Subcutaneous abdominal adipose tissue (tissue), 5 donors: ENCODE measurements around the gene MRGPRG.

Source experiments
- H3K27ac ChIP-seq: one replicate; pipeline ENCODE4 v1.7.0; 2013; ENCODE audit warnings: low read depth, mild to moderate bottlenecking, inconsistent platforms, low read length, moderate library complexity
- H3K27me3 ChIP-seq, 5 donors: one replicate each; pipeline ENCODE4 v1.7.0; 2013; ENCODE audit warnings: low read length in 5 of 5, inconsistent platforms in 1 of 5; ENCODE audit not compliant: control insufficient read depth in 5 of 5, insufficient read depth in 4 of 5
- H3K36me3 ChIP-seq, 5 donors: one replicate each; pipeline ENCODE4 v1.7.0; 2013; ENCODE audit warnings: low read length in 5 of 5; ENCODE audit not compliant: control insufficient read depth in 5 of 5, insufficient read depth in 5 of 5
- H3K4me1 ChIP-seq, 5 donors: one replicate each; pipeline ENCODE4 v1.7.0; 2013; ENCODE audit warnings: low read length in 5 of 5, mild to moderate bottlenecking in 3 of 5, moderate library complexity in 1 of 5; ENCODE audit not compliant: control insufficient read depth in 5 of 5, insufficient read depth in 5 of 5
- H3K4me3 ChIP-seq, 5 donors: one replicate each; pipeline ENCODE4 v1.7.0; 2013; ENCODE audit warnings: low read length in 5 of 5, low read depth in 1 of 5
- H3K9ac ChIP-seq, 5 donors: one replicate each; pipeline ENCODE4 v1.7.0; 2013; ENCODE audit warnings: low read length in 5 of 5, mild to moderate bottlenecking in 4 of 5, moderate library complexity in 3 of 5
- H3K9me3 ChIP-seq, 5 donors: one replicate each; pipeline ENCODE4 v1.7.0; 2013; ENCODE audit warnings: low read length in 5 of 5; ENCODE audit not compliant: control insufficient read depth in 5 of 5
- donor health status: healthy.
- donor health status: healthy.
- donor health status: healthy.
- donor health status: healthy.
- donor health status: healthy.

MRGPRG gene

GRCh38 chr11:3220101-3220500, 1.5 kb upstream of the MRGPRG start:
- Histone ChIP-seq H3K4me1 (peaks cover 0 to 11% (median 3%) of the 10 kb centered on the region in 5 donors), H3K27me3 (peaks cover 38 to 76% (median 63%) of the 10 kb centered on the region in 5 donors), H3K9me3 (no peaks in the 10 kb centered on the region), H3K27ac (no peak overlapping the region), H3K36me3 (no peaks in the 10 kb centered on the region), H3K9ac (no peak overlapping the region), H3K4me3 (no peak overlapping the region)

GRCh38 chr11:3219281-3219892, 774 bp upstream of the MRGPRG start:
- Histone ChIP-seq H3K27me3 (peaks cover 42 to 78% (median 62%) of the 10 kb centered on the region in 5 donors), H3K4me1 (peaks cover 0 to 11% (median 3%) of the 10 kb centered on the region in 5 donors), H3K9me3 (no peaks in the 10 kb centered on the region), H3K9ac (no peak overlapping the region), H3K36me3 (no peaks in the 10 kb centered on the region), H3K4me3 (no peak overlapping the region), H3K27ac (no peak overlapping the region)

- Histone ChIP-seq H3K9ac (no peak overlapping the region), H3K4me1 (peaks cover 0 to 11% (median 3%) of the 10 kb centered on the region in 5 donors), H3K4me3 (no peak overlapping the region), H3K27ac (no peak overlapping the region), H3K27me3 (peaks cover 41 to 71% (median 53%) of the 10 kb centered on the region in 5 donors), H3K36me3 (no peaks in the 10 kb centered on the region), H3K9me3 (no peaks in the 10 kb centered on the region)
Observed at GRCh38 chr11:3217818-3218482, 663 bp downstream of the MRGPRG start.

DNA sequence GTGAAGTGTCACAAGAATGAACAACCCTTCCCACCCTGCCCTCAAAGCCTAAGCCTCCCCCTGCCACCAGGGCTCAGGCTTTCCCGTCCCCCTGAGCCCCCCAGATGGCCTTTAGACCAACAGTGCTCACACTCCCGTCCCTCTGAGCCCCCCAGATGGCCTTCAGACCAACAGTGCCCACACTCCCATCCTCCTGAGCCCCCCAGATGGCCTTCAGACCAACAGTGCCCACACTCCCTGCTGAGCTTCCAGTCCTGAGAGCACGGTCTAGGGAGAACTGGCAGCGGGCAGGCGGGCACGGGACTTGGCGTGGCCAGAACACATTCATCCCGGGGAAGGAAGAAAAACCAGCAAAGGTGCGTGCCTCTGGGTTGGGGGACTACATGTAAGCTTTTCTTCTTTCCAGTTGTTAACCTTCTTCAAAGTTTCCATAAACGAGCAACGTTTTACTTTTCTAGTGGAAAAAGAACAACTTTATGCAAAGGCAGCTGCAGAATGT, 2.5 kb downstream of the MRGPRG start:
- Histone ChIP-seq H3K36me3 (no peaks in the 10 kb centered on the region), H3K27ac (no peak overlapping the region), H3K9ac (no peak overlapping the region), H3K4me1 (peaks cover 0 to 6% (median 3%) of the 10 kb centered on the region in 5 donors), H3K4me3 (no peak overlapping the region), H3K27me3 (peaks cover 28 to 56% (median 40%) of the 10 kb centered on the region in 5 donors), H3K9me3 (peaks cover 0 to 9% (median 0%) of the 10 kb centered on the region in 5 donors)

GRCh38 chr11:3215346-3216026, 3.1 kb downstream of the MRGPRG start:
- Histone ChIP-seq H3K4me3 (no peak overlapping the region), H3K9me3 (peaks cover 0 to 14% (median 0%) of the 10 kb centered on the region in 5 donors), H3K9ac (no peak overlapping the region), H3K36me3 (no peaks in the 10 kb centered on the region), H3K27me3 (peaks cover 26 to 50% (median 35%) of the 10 kb centered on the region in 5 donors), H3K4me1 (no peaks in the 10 kb centered on the region), H3K27ac (no peak overlapping the region)

- H3K9ac ChIP-seq = no peak overlapping the region
- H3K27me3 ChIP-seq = peaks cover 25 to 40% (median 32%) of the 10 kb centered on the region in 5 donors
- no peaks in the 10 kb centered on the region for H3K36me3 ChIP-seq
- H3K9me3 ChIP-seq = peaks cover 0 to 14% (median 0%) of the 10 kb centered on the region in 5 donors
- H3K4me1 ChIP-seq = no peaks in the 10 kb centered on the region
- H3K27ac ChIP-seq = no peak overlapping the region
- H3K4me3 ChIP-seq = no peak overlapping the region
Observed at GRCh38 chr11:3214420-3214699, 4.3 kb downstream of the MRGPRG start.

DNA sequence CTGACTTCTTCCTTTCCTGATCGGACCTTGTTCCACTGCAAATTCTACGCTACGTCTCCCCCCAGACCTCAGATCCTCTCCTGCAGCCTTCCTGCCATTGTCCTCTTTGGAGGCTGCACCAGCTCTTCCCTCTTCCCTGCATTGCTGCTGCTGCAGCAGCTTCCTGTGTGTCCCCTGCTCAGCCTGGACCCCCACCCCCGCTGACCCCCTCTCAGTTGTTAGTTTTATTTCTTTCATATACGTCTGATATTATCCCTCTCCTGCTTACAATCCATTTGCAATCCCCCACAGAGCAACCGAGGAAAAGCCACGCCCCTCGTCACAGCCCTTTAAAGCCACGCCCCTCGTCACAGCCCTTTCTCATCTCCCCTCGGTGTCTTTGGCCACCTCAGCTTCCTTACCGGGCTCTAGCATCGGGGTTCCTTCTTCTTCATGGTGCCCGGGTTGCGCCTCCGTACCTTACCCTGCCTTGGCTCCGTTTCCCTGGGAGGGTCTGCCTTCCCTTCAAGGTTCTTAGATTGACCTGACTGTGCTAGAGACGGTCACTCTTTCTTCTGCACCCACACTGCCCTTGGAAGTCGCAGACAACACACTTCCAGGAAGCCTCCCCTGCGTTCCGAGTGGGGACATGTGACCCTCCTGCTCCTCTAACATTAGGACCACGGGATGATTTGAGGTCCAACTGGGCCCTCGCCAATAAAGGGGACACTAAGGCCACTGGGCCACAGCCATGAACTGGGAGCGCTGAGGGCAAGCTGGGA, 4.8 kb downstream of the MRGPRG start:
- no peak overlapping the region for H3K4me3 ChIP-seq
- no peaks in the 10 kb centered on the region for H3K36me3 ChIP-seq
- peaks cover 21 to 36% (median 27%) of the 10 kb centered on the region in 5 donors for H3K27me3 ChIP-seq
- H3K9ac ChIP-seq = no peak overlapping the region
- no peaks in the 10 kb centered on the region for H3K4me1 ChIP-seq
- H3K9me3 ChIP-seq = peaks cover 0 to 14% (median 0%) of the 10 kb centered on the region in 5 donors
- no peak overlapping the region for H3K27ac ChIP-seq

DNA sequence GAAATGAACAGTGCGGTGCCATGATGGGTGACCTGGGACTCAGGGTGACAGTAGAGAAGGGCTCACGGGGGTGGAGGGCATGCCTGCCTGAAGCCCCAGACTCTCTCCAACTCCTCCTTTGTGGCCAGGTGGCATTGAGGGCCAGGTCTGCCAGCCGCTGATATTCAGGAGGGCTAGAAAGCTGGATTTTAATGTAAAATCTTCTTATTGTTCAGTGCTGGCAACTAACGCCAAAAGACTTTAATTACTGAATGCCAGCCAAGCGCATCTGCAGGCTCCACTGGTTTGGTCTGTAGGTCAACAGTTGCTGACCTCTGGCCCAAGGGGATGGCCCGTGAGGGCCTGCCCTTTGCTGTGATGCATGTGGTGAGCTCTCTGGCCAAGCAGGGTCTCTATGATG, 10.3 kb downstream of the MRGPRG start:
- no peak overlapping the region for H3K9ac ChIP-seq

DNA sequence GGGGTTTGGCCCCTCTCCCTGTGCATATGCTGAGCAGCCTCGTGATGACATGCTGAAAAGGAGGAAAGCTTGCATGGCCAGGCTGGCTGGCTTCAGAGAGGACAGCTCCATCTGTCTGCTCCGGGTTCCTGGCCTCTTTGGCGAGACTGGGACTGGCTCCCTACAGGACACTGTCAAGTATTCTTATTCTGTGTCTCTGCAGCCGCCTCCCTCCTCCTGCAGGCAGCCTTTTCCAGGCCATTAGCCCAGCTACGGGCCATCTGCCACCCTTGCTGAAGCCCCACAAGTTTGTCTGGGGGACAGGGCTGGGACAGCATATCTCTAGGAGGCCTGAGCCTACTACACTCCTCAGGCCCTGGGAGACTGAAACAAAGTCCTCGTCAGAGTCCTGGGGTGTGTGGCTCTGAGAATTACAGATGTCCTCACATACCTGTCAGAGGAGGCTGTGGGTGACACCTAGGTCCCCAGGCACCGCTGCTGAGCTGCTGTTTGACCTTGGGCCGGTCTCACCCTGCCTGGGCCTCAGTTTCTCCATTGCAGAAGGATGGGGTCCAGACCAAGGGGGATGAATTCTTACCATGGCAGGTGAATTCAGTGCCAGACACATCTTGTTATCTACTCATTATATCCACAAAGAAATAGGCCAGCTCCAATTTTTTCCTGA, 11.0 kb downstream of the MRGPRG start:
- Histone ChIP-seq H3K27ac (no peak overlapping the region), H3K36me3 (no peaks in the 10 kb centered on the region), H3K9me3 (peaks cover 0 to 14% (median 0%) of the 10 kb centered on the region in 5 donors), H3K9ac (no peak overlapping the region), H3K27me3 (peaks cover 8 to 16% (median 12%) of the 10 kb centered on the region in 5 donors), H3K4me1 (peaks cover 3 to 23% (median 14%) of the 10 kb centered on the region in 5 donors), H3K4me3 (no peak overlapping the region)

More for the DNA sequence above, 10.3 kb downstream of the MRGPRG start:
- Histone ChIP-seq H3K27ac (no peak overlapping the region), H3K4me1 (peaks cover 3 to 17% (median 12%) of the 10 kb centered on the region in 5 donors), H3K9me3 (peaks cover 0 to 14% (median 0%) of the 10 kb centered on the region in 5 donors), H3K36me3 (no peaks in the 10 kb centered on the region), H3K27me3 (peaks cover 6 to 12% (median 6%) of the 10 kb centered on the region in 5 donors), H3K4me3 (no peak overlapping the region)
